Mesenteric fat pad (tissue), 1 donor: Measurements from ENCODE around the gene TCP11L1. TPM values are rescaled to one million over a fixed set of nuclear protein-coding genes. Genes with fewer than 3 reads are reported as not detected.
"Not testable (repeated sequence)": the region's sequence is repeated elsewhere in the genome, so short reads cannot be mapped to it uniquely, and the experiment has no call there.

Experiments
- DNase-seq: peaks from one replicate; pipeline ENCODE4 v3.0.0-alpha.2; 2020; ENCODE audit warnings: low spot score
- total RNA-seq: library from RNA; stranded (reverse); fragmentation: NEBNext Ultra II Directional; extraction: Animal tissue kit (Norgen Biotek cat#: 25700); gene quantifications from one replicate; pipeline ENCODE4 v1.2.1, GENCODE V29; 2021
- donor health status: DM: yes; HTN: yes; CAD: no.

Gene TCP11L1
- total RNA-seq, 1 donor from 2014 or later: 21.2 TPM

GRCh38 chr11:33028537-33028914, 10.8 kb upstream of the TCP11L1 start:
- DNase-seq: no peak

- not testable (repeated sequence) for DNase-seq
Measured at GRCh38 chr11:33029218-33029617, 10.2 kb upstream of the TCP11L1 start.

DNA sequence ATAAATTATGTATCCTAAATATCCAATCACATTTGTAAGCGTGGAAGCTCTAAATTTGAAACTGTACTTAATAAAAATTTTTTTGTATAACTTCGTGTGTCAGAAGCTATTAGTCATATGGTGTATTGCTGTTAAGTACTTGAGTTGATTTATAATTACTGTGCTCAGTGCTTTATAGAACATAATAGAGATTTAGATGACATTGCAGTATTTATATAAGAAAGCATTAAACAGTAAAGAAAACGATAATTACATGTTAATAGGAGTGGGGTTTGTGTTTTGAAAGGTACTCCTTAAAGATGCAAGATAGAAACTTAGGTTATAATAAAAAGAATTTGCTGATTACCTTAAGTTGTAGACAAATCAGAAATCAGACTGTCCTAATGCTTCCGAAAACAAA, 5.9 kb upstream of the TCP11L1 start:
- no peak for DNase-seq

DNA sequence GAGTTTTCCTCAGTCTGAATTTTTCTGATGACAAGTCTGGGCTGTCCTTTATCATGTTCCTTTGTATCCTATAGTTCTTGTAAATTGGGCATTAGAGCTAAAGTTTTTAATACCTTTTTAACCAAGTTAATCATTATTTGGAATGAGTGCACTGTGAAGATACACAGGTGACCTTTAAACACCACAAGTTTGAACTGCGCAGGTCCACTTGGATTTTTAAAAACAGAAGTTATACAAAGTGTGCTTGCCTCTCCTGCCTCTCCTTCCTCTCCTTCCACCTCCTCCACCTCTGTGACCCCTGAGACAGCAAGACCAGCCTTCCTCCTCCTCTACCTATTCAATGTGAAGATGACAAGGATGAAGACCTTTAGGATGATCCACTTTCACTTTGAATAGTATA, 4.4 kb upstream of the TCP11L1 start:
- DNase-seq: no peak

DNA sequence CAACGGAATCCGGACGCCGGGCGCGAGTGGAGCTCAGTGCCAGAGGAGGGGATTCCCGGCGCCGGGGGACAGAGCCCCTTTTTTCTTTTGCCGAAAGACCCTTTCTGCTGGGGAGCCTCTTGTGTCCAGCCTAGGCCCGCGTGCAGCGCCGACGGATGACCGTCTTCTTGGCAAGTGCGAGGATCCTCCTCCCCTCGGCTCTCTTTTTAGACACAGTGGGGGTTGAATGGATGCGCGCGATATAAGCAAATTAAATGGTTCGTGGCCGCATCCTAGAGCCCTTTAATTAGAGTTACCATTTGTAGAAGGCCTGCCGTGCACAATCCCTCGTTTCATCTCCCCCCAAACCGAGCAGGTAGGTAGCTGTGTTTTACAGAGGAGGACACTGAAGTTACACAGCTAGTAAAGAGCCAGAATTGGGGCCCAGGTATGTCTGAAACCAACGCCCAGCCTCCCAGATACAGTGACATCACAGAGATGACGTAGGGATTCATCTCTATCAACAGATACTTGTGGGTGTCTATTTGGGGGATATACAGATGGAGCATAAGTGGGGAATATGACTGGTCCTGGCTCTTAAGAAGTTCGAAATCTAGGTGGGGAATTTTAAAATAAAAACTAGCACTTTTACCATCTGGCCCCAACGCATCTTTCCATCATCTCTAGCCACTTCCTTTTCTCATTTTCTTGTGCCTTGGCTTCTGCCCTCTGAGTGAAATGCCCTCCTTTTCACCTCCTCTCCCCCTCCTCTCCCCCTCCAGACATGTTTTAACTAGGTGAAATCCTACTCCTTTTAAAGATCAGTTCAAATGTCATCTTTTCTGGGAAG, 875 bp downstream of the TCP11L1 start:
- DNase-seq: no peak

DNA sequence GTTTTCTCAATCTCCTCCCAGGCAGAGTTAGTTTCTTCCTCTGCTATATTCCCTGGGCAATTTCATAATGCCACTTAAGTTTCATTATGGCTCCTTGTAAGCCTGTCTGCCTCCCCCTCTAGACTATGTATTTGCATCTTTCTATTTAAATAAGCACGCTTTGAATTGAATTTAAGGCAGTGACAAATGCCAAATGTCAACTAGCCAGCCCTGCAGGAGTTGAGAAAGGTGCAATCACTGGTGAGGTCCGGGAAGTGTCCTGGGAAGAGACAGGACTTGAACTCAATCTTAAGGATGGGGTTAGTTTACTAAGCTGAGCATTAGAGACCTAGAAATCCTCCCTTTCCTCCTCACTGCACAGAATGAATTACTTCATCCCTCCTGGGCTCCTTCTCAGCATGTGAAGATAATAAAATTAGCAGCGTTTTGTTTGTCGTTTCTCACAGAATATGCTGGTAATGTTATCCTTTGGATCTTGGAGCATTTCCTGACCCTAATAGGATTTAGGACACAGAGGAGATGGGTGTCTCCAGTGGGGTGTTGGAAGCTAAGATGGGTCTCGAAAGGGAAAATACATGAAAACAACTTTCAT, 1.6 kb downstream of the TCP11L1 start:
- no peak for DNase-seq

- DNase-seq: no peak
Measured at GRCh38 chr11:33043221-33043830, 4.0 kb downstream of the TCP11L1 start.

GRCh38 chr11:33044285-33044756, 4.9 kb downstream of the TCP11L1 start:
- DNase-seq: no peak

- DNase-seq: no peak
Measured at GRCh38 chr11:33045551-33046255, 6.3 kb downstream of the TCP11L1 start.

- DNase-seq: not testable (repeated sequence)
Measured at GRCh38 chr11:33048701-33049100, 9.3 kb downstream of the TCP11L1 start.

- DNase-seq: not testable (repeated sequence)
Measured at GRCh38 chr11:33049565-33050408, 10.4 kb downstream of the TCP11L1 start.

GRCh38 chr11:33052231-33052630, 12.9 kb downstream of the TCP11L1 start:
- no peak for DNase-seq

DNA sequence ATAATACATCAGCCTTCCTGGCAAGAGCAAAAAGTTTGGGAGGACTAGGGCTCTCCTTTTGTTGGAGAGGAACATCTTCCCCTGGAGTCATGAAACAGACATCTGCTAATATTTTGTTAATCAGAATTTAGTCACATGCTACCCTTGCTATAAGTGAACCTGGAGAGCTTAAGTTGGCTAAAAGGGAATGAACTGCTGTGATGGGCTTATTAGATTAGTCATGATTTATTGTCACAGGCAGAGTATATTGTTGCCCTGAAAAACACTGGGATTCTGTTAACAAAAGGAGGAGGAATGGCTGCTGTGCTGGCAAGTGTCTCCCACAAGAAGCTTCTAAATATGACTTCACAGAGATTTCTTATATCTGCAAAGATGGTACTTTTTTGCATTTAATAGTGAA, 16.0 kb downstream of the TCP11L1 start:
- DNase-seq: no peak

DNA sequence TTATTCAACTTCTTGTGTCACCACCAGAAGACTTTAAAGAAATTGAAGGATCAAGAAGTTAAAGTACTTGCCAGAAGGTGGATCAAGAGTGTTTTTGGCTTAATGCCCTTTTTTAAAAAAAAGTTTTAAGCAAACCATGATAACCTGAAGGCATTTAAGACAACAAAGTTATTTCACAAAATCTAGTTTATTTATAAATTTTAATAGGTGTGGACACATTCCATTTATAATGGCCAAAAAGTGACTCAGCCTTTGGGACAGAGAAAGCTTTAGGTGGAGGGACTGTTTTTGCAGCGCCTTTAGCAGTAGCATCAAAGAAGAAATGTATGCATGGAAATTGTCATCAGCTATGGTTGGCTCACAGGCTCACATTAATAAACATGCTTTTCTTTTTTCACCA, 17.9 kb downstream of the TCP11L1 start:
- DNase-seq: no peak

DNA sequence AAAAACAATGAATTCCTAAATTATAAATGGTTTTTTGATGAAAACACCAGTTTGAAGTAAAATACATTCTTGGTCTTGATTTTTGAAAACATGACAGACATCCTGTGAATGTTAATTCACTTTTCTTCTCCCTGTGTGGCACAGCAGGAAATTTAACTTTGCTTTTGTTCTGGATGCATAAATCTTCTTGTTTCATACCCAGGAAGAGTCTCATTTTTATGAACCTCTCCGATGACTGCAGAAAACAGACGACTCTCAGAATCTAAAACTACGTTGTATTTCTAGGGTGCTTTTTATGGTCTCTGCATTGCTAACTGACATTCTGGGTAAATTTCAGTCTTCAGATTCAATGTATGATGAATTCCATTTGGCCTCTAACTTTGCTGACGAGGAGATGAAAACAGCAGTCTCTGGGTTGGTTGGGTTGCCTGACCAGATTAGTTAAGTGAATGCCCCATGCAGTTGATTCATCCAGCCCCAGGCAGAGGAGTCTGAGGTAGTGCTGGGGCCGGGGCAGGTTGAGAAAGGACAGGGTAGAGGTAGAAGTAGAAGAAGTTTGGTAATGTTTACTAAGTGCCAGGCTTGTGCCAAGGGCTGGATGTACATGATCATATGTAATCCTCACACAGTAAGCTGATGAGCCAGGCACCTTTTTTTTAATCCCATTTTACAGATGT, 20.1 kb downstream of the TCP11L1 start:
- no peak for DNase-seq

DNA sequence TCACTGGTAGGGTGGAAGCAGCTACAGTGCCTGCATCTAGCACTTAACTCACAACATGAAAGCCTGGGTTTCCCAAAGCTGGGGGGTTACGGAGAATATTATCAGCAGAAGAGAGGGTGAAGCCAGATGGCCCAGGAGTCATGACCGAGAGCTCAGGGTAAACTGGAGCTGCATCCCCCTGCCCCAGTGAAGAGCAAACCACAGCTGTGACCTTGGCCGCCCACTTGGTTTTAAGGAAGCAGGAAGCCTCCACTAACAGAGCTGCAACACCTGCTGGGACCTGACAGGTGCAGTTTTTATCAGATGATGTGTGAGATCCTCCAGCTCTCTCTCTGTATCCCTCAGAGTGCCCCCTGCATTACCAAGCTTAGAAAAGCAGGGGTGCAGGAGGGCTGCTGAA, 20.9 kb downstream of the TCP11L1 start:
- DNase-seq: no peak

DNA sequence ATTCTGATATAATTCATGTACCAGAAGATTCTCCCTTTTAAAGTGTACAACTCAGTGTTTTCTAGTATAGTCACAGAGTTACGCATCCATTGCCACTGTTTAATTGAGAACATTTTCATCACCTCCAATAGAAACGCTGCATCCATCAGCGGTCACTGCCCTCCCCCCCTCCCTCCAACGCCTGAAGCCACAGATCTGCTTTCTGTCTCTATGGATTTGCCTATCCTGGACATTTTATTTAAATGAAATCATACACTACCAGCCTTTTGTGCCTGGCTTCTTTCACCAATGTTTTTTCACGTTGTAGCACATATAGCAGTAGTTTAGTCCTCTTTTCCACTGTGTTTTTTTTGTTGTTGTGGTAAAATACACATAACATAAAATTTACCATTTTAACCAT, 22.8 kb downstream of the TCP11L1 start:
- no peak for DNase-seq

DNA sequence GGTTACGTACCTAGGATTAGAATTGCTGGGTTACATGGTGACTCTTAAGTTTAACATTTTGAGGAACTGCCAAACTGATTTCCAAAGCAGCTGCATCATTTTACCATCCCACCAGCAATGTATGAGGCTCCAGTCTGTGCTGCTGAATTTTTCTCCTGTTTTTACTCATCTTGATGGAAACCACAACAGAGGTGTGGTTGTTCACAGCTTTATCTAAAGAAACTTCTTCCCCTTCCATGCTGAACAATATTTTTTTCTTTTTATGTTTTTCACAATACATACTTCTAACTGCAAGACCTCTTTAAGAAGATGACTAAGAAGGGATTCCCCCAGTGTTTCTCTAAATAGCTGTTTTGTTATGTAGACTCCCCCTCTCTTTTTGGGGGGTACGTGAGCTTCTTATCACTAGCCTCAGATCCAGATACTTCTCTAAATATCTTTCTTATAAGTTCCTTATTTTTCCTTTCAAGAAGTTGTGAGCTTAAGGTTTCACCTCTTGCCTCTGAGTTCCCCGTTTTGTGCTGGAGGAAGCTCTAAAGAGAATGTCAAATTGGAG, 24.0 kb downstream of the TCP11L1 start:
- DNase-seq: no peak

DNA sequence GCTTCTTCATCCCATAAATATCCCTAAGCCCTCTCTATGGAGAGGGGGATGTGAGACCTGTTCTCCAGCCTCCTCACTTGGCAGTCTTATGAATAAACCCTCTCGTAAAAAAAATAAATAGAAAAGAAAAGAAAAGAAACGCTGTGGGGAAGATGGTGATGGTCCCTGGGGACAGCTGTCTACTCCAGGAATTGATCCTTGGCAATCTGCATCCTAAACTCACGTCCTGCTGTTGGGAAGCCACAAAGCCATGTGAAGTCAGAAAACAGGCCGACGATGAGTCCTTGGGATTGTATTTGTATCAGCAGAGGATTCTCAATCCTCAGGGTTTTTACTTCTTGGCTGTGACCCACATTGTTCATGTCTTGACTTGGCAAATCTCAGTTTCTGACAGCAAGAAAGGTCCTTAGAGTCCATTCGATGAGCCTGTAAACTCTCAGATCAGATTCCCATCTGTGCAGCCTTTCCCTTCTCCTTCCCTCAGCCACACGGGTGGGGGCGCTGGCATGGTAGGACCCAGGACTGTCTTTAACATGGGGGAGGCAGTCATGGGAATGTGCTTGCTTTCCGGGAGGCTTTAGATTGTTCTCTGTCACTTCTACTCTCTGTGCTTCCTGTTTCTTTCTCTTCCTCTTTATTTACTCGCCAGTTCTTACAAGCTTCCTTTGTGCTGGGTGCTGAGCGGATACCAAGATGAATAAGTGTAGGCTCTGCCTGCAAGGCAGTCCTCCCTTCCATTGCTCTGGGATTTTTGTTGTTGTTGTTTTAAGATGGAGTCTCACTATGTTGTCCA, 24.9 kb downstream of the TCP11L1 start:
- DNase-seq: no peak
